Urinary bladder (tissue), 4 donors: ENCODE results near the gene DPF1. TPM values are rescaled to one million over a fixed set of nuclear protein-coding genes. Genes with fewer than 3 reads are reported as not detected.

ENCODE experiments used
- DNase-seq: peaks from one replicate; pipeline ENCODE4 v3.0.0-alpha.2; 2015; ENCODE audit errors: extremely low spot score
- H3K27ac ChIP-seq: one replicate; pipeline ENCODE4 v1.5.1; 2013; ENCODE audit warnings: low read depth, mild to moderate bottlenecking, moderate library complexity
- H3K36me3 ChIP-seq: one replicate; pipeline ENCODE4 v1.6.1; 2013; ENCODE audit warnings: mild to moderate bottlenecking, moderate library complexity; ENCODE audit not compliant: insufficient read depth
- H3K4me1 ChIP-seq: one replicate; pipeline ENCODE4 v1.6.1; 2013; ENCODE audit warnings: mild to moderate bottlenecking, moderate library complexity; ENCODE audit not compliant: insufficient read depth
- H3K4me3 ChIP-seq: one replicate; pipeline ENCODE4 v1.5.1; 2013; ENCODE audit warnings: low read depth, low read length
- WGBS: extraction: QIAGEN DNeasy Blood & Tissue Kit; methylation state at CpG from one replicate; pipeline ENCODE4 v1.1.7; 2013; 5-methylcytosine and 5-hydroxymethylcytosine counted together
- polyA plus RNA-seq: library from polyadenylated mRNA; stranded (reverse); fragments of 200-250 nt; gene quantifications from one replicate; pipeline ENCODE4 v1.2.3, GENCODE V29; 2013
- total RNA-seq: library from RNA; depleted of rRNA; stranded (reverse); fragments of >200 nt; gene quantifications from one replicate; pipeline ENCODE4 v1.2.3, GENCODE V29; 2014
- donor health status: healthy with polysubstance abuse.
- donor health status: healthy.

The DPF1 gene
- total and polyA plus RNA-seq, 2 donors = 0.24 to 1.1 TPM

DNA sequence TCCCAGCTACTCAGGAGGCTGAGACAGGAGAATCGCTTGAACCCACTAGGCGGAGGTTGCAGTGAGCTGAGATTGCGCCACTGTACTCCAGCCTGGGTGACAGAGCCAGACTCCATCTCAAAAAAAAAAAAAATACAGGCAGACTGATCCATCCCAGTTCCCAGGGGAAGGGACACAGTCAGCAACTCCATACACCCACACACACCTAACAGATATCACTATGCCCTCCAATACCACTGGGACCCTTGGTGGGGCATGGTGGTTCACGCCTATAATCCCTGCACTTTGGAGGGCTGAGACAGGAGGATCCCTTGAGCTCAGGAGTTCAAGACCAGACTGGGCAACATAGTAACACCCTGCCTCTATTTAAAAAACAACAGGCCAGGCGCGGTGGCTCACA is 2.6 kb downstream of the DPF1 start:
- Histone ChIP-seq H3K4me1 (no peaks in the 10 kb centered on the region), H3K27ac (no peak overlapping the region), H3K4me3 (no peak overlapping the region), H3K36me3 (no peaks in the 10 kb centered on the region)
- DNase-seq = no peak
- WGBS = 96% methylated on average over 6 of the region's 6 CpGs

DNA sequence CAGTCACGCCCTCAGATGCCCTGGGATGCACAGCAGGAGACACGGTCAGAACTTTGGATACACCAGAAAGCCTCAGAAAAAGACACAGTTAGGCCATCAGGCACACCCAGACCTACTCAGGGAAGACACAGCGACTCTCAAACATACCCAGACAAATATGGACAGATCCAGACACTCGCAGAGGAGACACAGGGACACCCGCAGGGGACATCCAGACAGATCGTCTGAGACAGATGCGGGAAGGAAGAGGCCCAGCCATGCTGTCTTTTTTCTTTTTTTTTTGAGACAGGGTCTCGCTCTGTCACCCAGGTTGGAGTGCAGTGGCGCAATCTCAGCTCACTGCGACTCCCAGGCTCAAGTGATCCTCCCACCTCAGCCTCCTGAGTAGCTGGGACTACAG is 4.8 kb downstream of the DPF1 start:
- no peak overlapping the region for H3K27ac ChIP-seq
- no peaks in the 10 kb centered on the region for H3K36me3 ChIP-seq
- WGBS = 91% methylated on average over 10 of the region's 10 CpGs
- no peak overlapping the region for H3K4me3 ChIP-seq
- no peak for DNase-seq
- H3K4me1 ChIP-seq = no peaks in the 10 kb centered on the region

DNA sequence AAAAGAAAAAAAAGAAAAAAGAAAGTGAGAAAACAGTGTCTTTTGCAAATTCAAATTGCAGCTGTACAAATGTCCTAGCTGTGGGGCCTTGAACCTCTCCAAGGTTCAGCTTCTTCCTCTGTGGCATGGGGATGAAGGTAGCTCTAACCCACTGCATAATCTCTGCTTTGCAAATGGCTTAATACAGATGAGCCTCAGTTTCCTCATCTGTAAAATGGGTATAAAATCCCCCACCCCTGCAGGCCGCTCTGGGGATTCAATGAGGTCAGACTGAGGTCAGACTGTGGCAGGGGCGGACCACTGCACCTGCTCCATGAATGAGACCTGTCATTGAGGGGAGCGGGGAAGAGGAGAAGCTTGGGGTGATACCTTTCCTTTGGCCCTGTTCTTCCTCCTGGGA is 5.8 kb downstream of the DPF1 start:
- no peak for DNase-seq
- no peaks in the 10 kb centered on the region for H3K36me3 ChIP-seq
- no peak overlapping the region for H3K27ac ChIP-seq
- H3K4me1 ChIP-seq = no peaks in the 10 kb centered on the region
- WGBS = 97% methylated on average over 3 of the region's 3 CpGs
- no peak overlapping the region for H3K4me3 ChIP-seq

DNA sequence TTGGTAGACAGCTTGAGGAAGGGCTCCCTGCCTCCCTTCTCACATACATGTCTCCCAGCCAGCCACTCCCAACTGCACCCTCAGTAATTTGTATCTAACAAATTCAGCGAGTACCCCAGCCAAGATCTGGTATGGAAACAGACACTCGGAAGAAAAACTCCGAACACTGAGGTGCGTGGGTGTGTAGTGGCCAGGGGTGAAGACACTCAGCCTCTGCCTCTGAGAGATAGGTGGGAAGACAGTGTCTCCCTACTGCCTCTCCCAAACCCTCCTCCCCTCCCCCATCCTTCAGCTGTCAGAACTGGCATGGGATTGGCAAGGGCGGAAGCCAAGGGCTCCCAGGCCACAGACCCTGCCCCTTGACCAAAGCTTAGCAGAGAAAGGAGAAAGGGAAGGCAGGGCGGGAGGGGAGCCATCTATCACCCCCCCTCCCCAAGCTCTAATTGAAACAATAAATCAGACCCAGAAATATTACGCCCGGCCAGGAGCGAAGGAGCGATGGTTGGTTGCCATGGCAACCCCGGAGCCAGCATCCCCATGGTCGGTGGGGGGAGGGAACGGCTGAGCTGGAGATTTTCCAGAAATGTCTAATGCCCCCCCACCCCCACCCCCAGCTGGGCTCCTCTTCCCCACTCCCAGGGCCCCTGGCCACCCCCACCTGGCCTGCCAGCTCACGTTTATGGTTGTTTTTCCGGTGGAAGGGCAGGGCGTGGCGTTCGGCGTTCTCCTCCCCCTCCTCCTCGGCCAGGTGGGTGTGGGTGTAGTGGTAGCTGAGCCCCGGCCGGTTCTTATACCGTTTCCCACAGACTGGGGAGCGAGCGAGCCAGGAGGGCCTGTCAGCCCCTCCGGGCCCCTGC is 7.0 kb downstream of the DPF1 start:
- Histone ChIP-seq H3K36me3 (no peaks in the 10 kb centered on the region), H3K27ac (no peak overlapping the region), H3K4me3 (no peak overlapping the region), H3K4me1 (no peaks in the 10 kb centered on the region)
- 56% methylated on average over 26 of the region's 26 CpGs for WGBS
- DNase-seq = no peak

DNA sequence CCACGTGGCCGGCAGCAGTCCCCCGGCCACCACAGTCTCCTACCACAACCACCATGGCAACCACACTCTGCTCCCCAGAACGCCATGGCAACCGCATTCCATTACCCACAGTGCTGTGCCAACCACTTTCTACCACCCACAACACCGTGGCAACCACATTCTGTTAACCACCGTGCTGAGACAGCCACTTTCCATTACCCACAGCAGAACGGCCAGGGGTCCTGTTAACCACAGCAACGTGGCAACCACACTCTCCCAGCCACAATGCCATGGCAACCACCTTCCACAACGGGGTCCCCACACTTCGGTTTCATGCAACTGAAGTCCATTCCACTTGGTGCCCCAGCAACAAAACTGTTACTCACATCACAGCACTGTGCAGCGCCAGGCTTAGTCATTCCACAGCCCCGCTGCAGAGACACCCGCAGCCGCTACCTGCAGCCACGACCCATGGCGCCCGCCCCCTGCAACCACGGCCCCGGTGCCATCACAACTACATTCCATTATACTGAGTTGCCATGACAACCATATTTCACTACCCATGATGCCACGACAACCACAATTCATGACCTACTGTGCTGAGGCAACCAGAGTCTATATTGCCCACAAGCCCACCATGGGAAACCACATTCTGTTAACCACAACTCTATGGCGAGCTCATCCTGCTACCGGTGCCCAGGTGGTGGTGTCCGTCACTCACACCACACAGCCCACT is 10.0 kb downstream of the DPF1 start:
- DNase-seq = no peak
- no peak overlapping the region for H3K4me3 ChIP-seq
- WGBS = 70% methylated on average over 24 of the region's 24 CpGs

DNA sequence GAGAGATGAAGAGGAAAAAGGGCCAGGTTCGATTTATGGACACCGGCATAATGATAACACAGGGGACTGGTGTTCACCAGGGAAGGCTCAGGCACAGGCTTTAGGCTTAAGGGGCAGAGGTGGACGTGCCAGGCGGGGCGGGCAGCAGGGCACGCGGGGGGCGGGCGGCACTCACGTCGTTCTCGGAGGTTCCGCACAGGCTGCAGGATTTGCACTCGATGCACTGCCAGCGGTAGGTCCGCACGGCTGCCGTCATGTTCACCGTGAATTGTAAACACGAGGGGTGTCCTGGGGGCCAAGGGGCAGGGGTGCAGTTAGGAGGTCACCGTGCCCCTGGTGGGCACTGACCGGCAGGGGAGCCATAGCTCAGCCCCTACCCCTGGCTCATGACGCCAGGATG is 10.6 kb downstream of the DPF1 start:
- Histone ChIP-seq H3K4me1 (no peaks in the 10 kb centered on the region), H3K4me3 (no peak overlapping the region), H3K27ac (no peak overlapping the region), H3K36me3 (no peaks in the 10 kb centered on the region)
- WGBS = 91% methylated on average over 23 of the region's 23 CpGs
- DNase-seq = no peak

More for the DNA sequence above, 10.0 kb downstream of the DPF1 start:
- no peak overlapping the region for H3K27ac ChIP-seq
- no peaks in the 10 kb centered on the region for H3K4me1 ChIP-seq
- H3K36me3 ChIP-seq = no peaks in the 10 kb centered on the region

DNA sequence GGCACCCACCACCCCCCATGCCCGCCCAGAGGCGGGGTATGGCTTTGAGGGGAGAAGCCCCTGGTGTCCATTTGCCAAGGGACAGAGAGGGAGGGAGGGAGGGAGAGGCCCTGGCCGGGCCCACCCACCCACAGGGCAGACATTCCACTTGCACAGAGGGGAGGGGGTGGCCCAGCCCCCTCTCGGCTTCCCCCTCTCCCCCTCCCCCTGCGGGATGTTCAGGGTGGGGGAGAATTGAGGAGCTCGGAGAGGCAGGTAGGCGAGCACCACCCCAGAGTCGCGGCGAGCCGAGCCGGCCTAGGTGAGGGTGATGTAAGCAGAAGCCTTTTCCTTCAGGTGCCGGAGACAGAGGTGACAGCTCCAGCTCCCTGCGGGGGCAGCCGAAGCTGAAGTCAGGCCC is 12.3 kb downstream of the DPF1 start:
- 40% methylated on average over 15 of the region's 15 CpGs for WGBS
- H3K36me3 ChIP-seq = no peaks in the 10 kb centered on the region
- H3K4me3 ChIP-seq = no peak overlapping the region
- DNase-seq = no peak
- no peaks in the 10 kb centered on the region for H3K4me1 ChIP-seq
- no peak overlapping the region for H3K27ac ChIP-seq

DNA sequence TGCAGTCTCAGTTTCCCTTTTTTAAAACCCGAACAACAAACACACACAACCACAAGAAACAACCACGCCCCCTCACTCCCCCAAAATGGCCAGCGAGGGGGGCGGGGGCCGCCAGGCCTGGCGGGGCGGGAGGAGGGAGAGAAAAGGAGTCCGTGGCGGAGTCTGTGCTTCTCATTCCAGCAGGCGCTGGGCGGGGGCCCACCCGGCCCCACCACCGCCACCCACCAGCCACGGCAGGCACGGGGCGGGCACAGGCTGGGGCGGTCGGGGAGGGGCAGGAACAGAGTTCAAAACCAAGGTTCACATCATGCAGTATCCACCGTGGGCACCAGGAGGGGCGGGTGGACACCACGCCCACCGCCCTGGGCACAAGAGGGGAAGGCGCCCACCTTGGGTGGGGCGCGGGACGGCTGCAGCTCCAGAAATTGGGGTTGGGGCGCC is 12.9 kb downstream of the DPF1 start:
- WGBS = 3% methylated on average over 27 of the region's 27 CpGs
- no peak overlapping the region for H3K27ac ChIP-seq

DNA sequence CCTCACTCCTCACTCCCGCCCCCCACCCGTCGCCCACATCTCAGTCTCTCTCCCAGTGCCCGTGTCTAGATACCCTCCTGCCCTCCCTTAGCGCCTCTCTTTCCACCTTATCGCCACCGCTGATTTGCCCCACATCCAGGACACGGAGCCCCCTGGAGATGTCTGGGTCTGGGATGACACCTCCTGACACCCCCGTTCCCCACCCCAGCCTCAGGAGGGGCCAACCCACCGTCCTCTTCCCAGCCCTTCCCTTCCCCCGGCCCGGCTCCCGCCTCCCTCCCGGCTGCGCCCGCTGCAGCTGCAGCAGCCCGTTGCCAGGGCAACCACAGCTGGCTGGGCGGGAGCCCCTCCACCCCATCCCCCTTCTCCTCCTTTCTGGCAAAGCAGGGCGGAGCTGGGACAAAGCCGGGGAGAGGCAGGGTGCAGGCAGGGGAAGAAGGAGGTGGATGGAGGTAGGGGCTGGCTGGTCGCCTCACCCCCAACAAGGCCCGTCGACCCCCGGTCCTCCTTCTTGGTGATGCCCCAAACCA is 13.5 kb downstream of the DPF1 start:
- H3K4me3 ChIP-seq = no peak overlapping the region
- no peak overlapping the region for H3K27ac ChIP-seq
- no peaks in the 10 kb centered on the region for H3K36me3 ChIP-seq
- 2% methylated on average over 24 of the region's 24 CpGs for WGBS
- DNase-seq = peak; percentile 77
- no peaks in the 10 kb centered on the region for H3K4me1 ChIP-seq

More for the DNA sequence above, 12.9 kb downstream of the DPF1 start:
- DNase-seq = no peak
- no peaks in the 10 kb centered on the region for H3K36me3 ChIP-seq
- no peak overlapping the region for H3K4me3 ChIP-seq
- no peaks in the 10 kb centered on the region for H3K4me1 ChIP-seq

DNA sequence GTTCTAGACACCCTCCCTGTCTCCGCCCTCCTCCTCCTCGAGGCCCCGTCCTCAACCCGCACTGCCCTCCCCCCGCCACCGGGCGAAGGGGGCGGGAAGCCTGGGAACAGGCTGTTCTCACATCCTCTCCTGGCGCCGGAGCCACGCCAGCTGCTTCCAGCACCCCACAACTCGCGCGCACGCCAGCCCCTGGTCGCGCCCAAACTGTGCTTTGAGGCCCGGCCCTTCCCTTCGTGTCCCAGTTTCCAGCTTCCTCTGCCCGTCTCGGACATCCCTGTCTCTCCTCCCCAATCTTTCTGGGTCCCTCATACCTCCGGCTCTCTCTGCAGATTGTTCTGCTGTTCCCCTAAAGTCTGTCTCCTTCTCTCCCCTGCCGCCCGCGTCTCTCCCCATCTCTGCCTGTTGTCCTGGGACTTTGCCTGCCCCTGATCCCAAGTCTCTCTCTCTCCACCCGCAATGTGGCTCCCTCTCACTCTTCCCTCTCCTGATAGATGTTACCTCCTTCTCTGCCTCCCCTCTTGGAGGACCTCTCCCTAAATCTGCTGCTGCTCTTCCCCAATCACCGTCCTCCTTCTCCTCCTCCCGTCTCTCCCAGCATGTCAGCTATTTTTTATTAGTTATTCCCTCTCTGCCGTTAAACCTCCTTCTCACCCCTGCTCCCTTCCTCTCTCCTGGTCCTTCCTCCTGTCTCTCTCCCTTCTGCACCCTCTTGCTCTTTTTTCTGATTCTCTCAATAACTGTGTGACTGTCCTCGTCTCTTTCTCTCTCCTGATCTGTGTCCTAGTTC is 14.2 kb downstream of the DPF1 start:
- 3% methylated on average over 30 of the region's 30 CpGs for WGBS
- H3K36me3 ChIP-seq = no peaks in the 10 kb centered on the region
- H3K4me1 ChIP-seq = no peaks in the 10 kb centered on the region
- H3K4me3 ChIP-seq = no peak overlapping the region
- DNase-seq = peak; percentile 77
- H3K27ac ChIP-seq = peak overlapping the region; percentile 50

DNA sequence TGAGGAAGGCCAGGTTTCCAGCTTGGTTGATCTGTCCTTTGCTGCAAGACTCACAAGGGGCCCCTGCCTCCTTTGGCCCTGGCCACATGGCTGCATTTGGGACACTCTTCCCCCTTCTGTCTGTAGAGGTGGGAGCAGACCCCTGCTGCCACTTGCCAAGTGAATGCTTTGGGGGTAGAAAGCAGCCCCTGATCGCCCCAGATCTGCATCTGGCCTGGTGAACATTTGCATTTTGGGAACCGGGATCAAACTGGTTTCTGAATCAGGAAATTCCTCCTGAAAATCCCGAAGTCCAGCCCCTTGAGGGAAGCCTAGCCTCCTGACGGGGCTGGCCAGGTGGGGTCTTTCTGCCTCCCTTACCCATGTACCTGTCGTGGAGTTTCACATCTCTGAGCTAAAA is 14.9 kb downstream of the DPF1 start:
- H3K4me3 ChIP-seq = no peak overlapping the region
- 20% methylated on average over 5 of the region's 5 CpGs for WGBS
- no peak overlapping the region for H3K27ac ChIP-seq

DNA sequence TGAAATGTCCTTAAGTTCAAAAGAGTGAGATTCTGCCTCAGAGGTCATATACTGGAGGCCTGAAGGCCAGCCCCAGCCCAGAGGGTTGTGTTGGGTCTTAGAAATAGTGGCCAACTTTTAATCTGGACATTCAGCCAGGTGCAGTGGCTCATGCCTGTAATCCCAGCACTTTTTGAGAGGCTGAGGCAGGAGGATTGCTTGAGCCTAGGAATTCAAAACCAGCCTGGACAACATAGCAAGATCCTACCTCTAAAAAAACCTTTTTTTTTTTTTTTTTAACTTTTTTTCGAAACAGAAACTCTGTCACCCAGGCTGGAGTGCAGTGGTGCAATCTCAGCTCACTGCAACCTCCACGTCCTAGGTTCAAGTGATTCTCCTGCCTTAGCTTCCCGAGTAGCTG is 15.5 kb downstream of the DPF1 start:
- no peak for DNase-seq
- H3K36me3 ChIP-seq = no peaks in the 10 kb centered on the region
- 91% methylated on average over 3 of the region's 3 CpGs for WGBS
- H3K4me1 ChIP-seq = no peaks in the 10 kb centered on the region
- no peak overlapping the region for H3K4me3 ChIP-seq
- no peak overlapping the region for H3K27ac ChIP-seq

More for the DNA sequence above, 14.9 kb downstream of the DPF1 start:
- Histone ChIP-seq H3K4me1 (no peaks in the 10 kb centered on the region), H3K36me3 (no peaks in the 10 kb centered on the region)
- no peak for DNase-seq

DNA sequence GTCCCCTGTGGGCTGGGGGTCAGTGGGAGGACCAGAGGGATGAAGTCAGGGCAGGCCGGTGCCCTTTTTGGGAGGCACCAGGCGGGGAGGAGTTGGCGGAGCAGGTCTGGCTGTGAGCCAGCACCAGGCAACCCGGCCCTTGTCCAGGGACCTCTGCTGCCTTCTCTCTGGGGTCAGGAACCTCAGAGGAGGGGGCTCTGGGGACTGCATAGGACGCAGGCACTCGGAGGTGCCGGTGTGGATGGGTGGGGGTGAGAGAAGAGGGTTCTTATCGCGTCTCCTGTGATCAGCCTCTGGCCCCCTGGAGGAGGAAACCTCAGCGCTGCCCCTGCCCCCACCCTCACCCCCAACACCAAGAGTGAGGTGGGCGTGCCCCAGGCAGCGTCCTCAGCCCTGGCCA is 16.5 kb downstream of the DPF1 start:
- H3K27ac ChIP-seq = no peak overlapping the region
- WGBS = 67% methylated on average over 12 of the region's 12 CpGs
- H3K4me1 ChIP-seq = no peaks in the 10 kb centered on the region
- no peak overlapping the region for H3K4me3 ChIP-seq
- no peak for DNase-seq
- no peaks in the 10 kb centered on the region for H3K36me3 ChIP-seq
